ENCODE measurements around the gene SARDH. TPM values are rescaled to one million over a fixed set of nuclear protein-coding genes. Genes with fewer than 3 reads are reported as not detected.

SARDH gene
- total RNA-seq, 1 donor from 2014 or later, result 1.3 TPM

DNA sequence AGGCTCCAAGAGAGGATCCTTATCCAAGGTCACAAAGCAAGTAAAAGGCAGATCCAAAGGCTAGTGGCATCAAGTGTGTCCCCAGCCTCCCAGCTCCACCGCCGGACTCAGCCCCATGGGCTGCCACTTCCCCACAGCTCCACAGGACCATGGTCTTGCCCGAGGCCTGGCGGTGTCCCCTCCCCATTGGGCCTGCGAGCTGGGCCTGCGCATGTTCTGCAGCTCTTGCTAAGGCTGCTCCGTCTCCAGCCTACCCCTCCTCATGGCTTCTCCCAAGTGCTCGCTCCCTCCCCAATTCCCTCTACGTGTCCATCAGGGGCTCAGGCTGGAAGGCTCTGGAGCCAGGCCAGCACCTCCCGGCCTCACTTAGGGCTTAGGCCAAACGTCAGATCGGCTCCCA, 72.6 kb downstream of the SARDH start:
- intact Hi-C loops (cut with DNase I), result no loop called here
- no peak for DNase-seq (ENCODE audit: low spot score)

DNA sequence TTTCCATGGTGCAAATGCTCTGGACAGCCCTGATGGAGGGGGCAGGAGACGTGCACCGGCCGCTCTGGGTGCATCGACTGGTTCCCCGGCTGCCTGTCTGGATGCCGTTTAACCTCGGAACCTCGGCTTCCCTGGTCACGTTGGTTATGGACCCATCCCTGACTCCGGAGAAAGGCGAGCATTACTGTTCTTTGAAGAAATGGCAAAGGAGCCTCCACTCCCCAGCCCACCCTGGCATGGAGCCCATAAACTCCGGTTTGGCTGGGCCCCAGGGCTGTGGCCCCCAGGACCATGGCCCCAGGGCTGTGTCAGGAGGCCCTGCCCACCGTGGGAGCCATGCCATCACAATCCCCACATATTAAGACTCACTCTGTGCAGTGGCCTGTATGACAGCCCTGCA, 73.1 kb downstream of the SARDH start:
- intact Hi-C loops (cut with DNase I), result no loop called here
- no peak for DNase-seq (ENCODE audit: low spot score)

GRCh38 chr9:133664173-133665050, 73.7 kb downstream of the SARDH start:
- intact Hi-C loops (cut with DNase I), result no loop called here
- DNase-seq (ENCODE audit: low spot score), result no peak

GRCh38 chr9:133661846-133662540, 76.2 kb downstream of the SARDH start:
- intact Hi-C loops (cut with DNase I), result no loop called here
- DNase-seq (ENCODE audit: low spot score), result no peak

- intact Hi-C loops (cut with DNase I), result loop anchor here (2.0 kb wide), 1 partner anchor 93 kb away; no protein-coding TSS in a partner anchor
- DNase-seq (ENCODE audit: low spot score), result no peak
These were observed 78.6 kb downstream of the SARDH start for GRCh38 chr9:133659516-133659915.

DNA sequence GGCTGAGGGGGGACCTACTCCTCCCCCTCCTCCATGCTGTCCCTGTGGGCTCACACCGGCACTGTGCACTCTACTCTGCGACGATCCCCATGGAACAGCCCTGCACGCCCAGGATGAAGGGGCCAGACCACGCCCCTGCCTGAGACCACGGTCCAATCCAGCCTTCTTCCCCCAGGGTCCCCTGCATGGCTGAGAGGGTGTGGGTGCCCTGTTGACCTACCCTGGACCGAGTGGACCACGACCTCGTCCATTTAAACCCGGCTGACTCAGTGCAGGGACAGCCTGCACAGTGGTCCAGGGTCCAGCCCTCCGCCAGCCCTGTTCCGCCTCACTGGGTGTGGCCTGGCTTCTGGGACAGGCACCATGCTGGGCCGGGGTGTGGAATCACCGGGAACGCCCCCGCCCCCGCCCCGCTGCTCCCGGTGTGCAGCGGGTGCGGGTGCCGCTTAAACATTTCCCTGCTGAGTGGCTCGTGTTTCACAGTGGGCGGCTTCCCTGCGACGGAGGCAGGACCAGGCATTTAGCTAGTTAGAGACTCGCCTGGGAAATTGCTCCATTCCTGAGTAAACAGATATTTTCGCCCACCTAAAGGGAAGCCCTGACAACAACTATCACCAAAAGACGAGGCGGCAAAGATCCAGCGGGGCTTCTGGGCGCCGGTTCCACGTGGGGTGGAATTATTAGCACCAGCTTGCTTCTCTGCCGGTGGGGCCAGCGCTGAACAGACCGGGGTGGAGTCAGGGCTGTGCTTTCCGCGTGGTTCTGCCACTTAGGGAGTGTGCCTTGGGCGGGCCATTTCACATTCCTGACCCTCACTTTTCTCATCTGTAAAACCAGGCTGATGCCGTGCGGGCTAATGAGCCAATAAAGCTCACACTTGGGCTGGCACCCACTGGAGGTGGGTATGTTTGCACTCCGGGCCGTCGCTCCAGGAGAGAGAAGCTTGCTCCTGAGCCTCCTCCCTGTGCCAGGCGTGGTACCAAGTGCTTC, 79.4 kb downstream of the SARDH start:
- DNase-seq (ENCODE audit: low spot score), result no peak
- intact Hi-C loops (cut with DNase I), result loop anchor here (2.0 kb wide), 1 partner anchor 92 kb away; no protein-coding TSS in a partner anchor

DNA sequence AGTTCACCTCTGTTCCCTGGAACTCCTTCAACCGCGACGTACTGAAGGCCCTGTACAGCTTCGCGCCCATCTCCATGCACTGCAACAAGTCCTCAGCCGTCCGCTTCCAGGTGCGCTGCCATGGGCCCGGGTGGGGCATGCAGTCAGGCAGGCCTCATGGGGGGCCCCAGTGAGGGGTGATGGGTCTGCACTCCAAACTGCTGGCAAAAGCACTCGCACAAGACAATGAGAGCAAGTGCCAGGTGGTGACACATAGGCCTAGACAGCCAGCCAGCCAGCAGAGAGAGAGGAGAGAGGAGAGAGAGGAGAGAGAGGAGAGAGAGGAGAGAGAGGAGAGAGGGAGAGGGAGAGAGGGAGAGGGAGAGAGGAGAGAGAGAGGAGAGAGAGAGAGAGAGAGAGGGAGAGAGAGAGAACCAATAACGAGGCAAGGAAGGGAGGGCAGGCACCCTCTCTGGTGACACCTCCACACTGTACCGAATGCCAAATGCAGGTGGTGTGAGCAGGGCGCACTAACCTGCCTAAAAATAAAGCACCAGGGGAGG, 81.0 kb downstream of the SARDH start:
- intact Hi-C loops (cut with DNase I), result no loop called here
- DNase-seq (ENCODE audit: low spot score), result no peak

GRCh38 chr9:133656211-133657119, 81.7 kb downstream of the SARDH start:
- no peak for DNase-seq (ENCODE audit: low spot score)
- intact Hi-C loops (cut with DNase I), result no loop called here

DNA sequence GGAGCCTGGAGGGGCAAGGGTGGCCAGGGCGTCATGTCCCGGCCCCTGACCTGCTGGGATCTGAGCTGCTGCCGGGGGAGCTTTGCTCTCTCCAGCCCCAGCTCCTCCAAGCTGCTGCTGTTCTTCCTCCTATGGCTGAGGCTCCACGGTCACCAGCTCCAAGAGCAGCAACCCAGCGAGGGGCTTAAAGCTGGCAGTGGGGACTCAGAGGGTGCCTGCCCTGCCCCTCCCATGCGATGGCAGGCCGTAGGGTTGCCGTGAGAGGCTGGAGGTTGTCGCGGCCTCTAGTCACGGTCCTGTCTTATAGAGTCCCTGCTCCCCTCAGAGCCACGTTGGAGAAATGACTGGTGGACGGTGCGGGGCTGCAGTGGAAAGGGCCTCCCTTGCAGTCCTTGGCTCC, 82.5 kb downstream of the SARDH start:
- intact Hi-C loops (cut with DNase I), result no loop called here
- DNase-seq (ENCODE audit: low spot score), result no peak

DNA sequence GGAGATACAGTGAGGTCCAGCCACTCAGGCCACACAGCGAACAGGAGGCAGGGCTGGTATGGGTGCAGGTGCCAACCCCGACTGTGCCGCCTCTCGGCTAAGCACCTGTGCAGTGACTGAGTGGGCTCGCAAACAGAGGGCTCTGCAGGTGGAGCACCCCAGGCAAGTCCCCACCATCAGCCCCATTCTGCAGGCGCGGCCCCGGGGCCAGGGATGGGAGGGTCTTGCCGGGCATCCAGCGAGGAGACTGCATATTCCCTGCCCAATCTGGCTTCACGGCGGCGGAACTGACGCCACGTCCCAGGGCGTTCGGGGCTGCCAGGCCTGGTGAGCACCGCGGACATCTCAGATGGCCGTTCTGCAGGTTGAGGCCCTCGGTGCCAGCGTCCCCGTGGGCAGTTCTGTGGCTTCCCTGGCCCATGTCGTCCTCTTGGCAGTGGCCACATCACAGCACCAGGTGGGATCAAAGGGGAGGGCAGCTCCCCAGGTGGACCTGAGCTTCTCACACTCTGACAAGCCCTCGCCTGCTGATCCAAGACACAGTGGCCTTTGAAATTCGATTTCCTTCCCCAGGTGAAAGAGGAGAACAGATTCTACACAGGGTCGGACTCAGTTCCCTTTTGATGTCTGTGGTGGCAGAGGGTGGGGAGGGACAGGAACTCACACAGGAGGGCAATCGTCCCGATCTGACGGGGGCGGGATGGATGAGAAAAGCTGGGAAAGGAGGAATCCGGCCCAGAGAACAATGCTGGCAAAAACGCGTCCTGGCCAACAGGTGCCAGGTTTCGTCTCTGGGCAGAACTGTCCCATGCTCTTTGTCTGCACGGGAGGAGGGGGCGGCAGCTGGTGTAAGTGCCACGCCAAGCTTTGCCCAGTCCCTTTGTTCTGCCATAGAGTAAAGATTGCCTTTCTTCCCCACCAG, 83.2 kb downstream of the SARDH start:
- intact Hi-C loops (cut with DNase I), result no loop called here
- no peak for DNase-seq (ENCODE audit: low spot score)

GRCh38 chr9:133653638-133654037, 84.5 kb downstream of the SARDH start:
- intact Hi-C loops (cut with DNase I), result no loop called here
- no peak for DNase-seq (ENCODE audit: low spot score)

DNA sequence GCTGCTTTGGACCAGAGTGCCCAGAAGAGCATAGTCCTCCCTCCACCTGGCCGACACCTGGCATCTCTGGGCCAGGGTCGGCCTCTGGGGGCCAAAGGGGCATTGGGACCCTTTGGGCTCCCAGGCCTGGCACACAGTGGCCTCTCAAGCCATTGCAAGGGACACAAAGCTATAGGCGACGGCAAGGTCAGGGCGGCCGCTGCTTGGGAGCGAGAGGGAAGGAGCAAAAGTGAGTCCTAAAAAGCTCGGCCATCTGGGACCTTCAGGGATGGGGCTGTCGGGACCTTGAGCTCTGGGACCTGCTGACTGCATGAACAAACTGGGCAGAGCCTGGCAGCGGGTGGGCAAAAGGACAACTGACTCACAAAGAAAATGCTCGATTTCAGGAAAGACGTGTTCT, 88.1 kb downstream of the SARDH start:
- no peak for DNase-seq (ENCODE audit: low spot score)
- intact Hi-C loops (cut with DNase I), result no loop called here

DNA sequence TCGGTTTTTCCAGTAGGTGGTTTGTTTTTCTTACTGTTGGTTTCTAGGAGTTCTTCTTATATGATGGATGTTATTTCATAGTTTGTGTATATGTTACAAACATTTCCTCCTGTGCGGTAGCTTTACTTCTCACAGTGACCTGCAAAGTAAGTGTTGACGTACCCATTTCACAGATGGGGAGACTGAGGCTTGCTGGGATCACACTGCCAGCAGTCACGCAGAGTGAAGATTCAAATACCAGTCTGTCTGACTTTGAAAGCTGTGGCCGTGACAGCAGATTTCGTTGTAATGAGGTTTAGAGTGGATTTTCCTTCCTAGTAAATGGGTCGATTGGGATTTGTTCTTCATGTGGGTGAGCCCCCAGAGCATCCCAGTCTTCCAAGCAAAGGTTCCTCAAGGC, 89.0 kb downstream of the SARDH start:
- DNase-seq (ENCODE audit: low spot score), result no peak
- intact Hi-C loops (cut with DNase I), result no loop called here

DNA sequence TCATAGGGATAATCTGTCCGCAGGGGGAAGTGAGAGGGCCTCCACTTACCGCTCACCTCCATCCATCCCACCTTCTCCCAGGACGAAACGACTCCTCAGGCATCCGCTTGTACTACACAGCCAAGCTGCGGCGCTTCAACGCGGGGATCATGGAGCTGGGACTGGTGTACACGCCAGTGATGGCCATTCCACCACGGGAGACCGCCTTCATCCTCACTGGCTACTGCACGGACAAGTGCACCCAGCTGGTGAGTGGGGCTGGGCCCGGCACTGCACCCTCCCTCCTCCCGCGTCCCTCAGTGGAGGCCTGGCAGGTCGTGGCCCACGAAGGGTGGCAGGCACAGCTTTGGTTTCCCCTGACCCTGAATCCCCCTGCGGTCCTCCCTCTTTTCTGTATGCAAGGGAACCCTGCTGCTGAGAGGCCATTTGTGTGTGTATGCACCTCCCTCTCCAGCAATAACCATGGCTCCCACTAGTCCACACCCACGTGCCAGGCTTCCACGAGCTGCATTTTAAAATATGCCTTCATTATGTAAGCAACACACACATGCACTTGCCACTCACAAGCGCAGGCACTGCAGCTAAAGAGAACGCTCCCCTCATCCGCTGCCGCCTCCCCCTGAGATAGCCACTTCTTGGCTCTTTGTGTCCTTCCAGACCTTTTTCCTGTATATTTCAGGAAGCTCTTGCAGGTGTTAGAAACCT, 90.2 kb downstream of the SARDH start:
- intact Hi-C loops (cut with DNase I), result no loop called here
- DNase-seq (ENCODE audit: low spot score), result no peak

DNA sequence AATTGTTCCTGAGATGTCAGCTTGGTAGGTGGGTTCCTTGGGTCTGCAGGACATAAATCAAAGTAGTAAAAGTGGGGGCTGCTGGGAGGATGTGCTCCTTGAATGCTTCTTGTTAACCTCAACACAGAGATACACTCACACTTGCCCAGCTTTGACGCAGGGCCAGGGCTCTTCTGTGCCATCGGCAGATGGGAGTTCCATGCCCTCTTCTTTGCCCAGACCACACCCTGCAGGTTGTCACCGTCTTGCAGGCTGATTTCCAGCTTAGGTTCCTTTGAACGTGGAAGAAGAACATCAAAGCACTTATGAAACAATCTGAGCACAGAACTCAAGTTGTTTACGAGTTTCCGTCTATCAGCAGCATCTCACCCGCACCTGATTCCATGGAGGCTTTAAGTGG, 91.0 kb downstream of the SARDH start:
- no peak for DNase-seq (ENCODE audit: low spot score)
- intact Hi-C loops (cut with DNase I), result no loop called here

DNA sequence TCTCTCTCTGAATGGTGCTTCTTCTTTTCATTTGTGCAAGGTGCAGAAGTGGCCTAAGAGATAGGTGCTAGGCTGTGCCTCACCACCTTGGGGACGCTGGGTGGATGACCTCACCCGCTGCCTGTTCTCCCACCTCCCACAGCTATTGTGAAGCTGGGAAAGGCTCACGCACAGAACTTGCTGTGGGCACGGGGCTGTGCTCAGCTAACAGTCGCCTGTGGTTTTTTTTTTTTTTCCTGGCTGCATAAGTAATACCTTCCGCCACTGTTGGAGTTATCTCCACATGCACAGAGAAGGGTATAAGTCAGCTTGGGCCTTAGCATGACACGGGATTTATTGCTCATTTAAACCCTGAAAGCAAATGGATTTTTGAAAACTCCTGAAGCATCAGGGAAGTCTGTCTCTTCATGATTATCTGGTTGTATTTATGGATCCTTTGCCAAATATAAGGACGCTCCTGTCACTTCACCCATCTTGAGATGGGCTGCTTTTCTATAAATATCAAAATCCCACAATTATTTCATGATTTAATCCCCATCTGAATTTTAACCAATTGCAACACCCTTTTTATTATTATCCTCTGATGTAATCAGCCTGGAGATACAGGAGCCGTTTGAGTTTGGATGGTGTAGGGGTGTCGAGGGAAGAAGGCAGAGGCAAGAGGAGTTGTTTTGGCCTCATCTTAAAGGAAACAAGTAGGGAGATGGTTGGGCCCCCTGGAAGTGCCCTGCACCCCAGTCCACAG, 93.0 kb downstream of the SARDH start:
- DNase-seq (ENCODE audit: low spot score), result no peak
- intact Hi-C loops (cut with DNase I), result no loop called here
